Peyer's patch (tissue), 4 donors: ENCODE data around the gene IZUMO2.

ENCODE experiments used
- CTCF ChIP-seq, 6 experiments: fragments of 450-650 bp in 4 of 6; fragments of 200-600 bp in 2 of 6; sonication (generic) in 1 of 6; IDR thresholded peaks; one replicate each; pipeline ENCODE4 v1.5.1; 2017 to 2019; ENCODE audit warnings: antibody characterized with exemption in 6 of 6, mild to moderate bottlenecking in 3 of 6, moderate library complexity in 1 of 6
- POLR2A ChIP-seq, 2 donors: fragments of 450-650 bp; IDR thresholded peaks; one replicate each; pipeline ENCODE4 v1.5.1; 2017; ENCODE audit warnings: antibody characterized with exemption in 2 of 2, mild to moderate bottlenecking in 2 of 2, moderate library complexity in 2 of 2

GRCh38 chr19:50196322-50196932 lies 33.3 kb upstream of the IZUMO2 start:
- TF ChIP-seq POLR2A (IDR thresholded peaks at IDR 0.05) (no peak), CTCF (IDR thresholded peaks at IDR 0.05) (no peak)
